Measurements from ENCODE around the gene GCNA.

GRCh38 chrX:71556036-71556435, 22.2 kb upstream of the GCNA start:
- TF ChIP-seq CTCF (IDR thresholded peaks at IDR 0.05) (no peak), POLR2A (IDR thresholded peaks at IDR 0.05) (no peak)
